GM23338 (cell line): Measurements from ENCODE around the gene PLA2G4F. TPM values are rescaled to one million over a fixed set of nuclear protein-coding genes. Genes with fewer than 3 reads are reported as not detected.

Experiments used
- ATAC-seq: fragments of 200-7000 bp; cut with Tn5 transposase; 3 replicates; pipeline ENCODE4 v1.9.1; 2020
- DNase-seq: peaks from one replicate; pipeline ENCODE4 v3.0.0-alpha.2; 2015; ENCODE audit warnings: low spot score
- H2AFZ ChIP-seq: fragments of 200-600 bp; sonication (generic); 2 replicates; pipeline ENCODE4 v1.8.0; 2016; ENCODE audit warnings: antibody characterized with exemption, mild to moderate bottlenecking, moderate library complexity
- H3F3A ChIP-seq: fragments of 200-600 bp; sonication (generic); replicated peaks from 2 replicates; pipeline ENCODE4 v1.8.0; 2017; ENCODE audit warnings: antibody characterized with exemption, mixed run types, low read depth
- H3K27ac ChIP-seq: fragments of 200-600 bp; sonication (generic); 2 replicates; pipeline ENCODE4 v1.6.1; 2016; ENCODE audit warnings: low read depth
- H3K27me3 ChIP-seq: fragments of 200-600 bp; sonication (generic); 2 replicates; pipeline ENCODE4 v1.8.0; 2016; ENCODE audit warnings: mild to moderate bottlenecking, mixed run types, moderate library complexity; ENCODE audit not compliant: insufficient read depth
- H3K36me3 ChIP-seq: fragments of 200-600 bp; sonication (generic); 2 replicates; pipeline ENCODE4 v1.8.0; 2016; ENCODE audit warnings: mild to moderate bottlenecking; ENCODE audit not compliant: insufficient read depth
- H3K4me1 ChIP-seq: fragments of 200-600 bp; sonication (generic); 2 replicates; pipeline ENCODE4 v1.8.0; 2016; ENCODE audit warnings: mild to moderate bottlenecking, moderate library complexity; ENCODE audit not compliant: insufficient read depth
- H3K4me2 ChIP-seq: fragments of 200-600 bp; sonication (generic); 2 replicates; pipeline ENCODE4 v1.7.1; 2017; ENCODE audit warnings: mixed run types
- H3K4me3 ChIP-seq: fragments of 200-600 bp; sonication (generic); 2 replicates; pipeline ENCODE4 v1.6.1; 2016; ENCODE audit warnings: mixed run types
- H3K79me2 ChIP-seq: fragments of 200-600 bp; sonication (generic); replicated peaks from 2 replicates; pipeline ENCODE4 v1.8.0; 2017; ENCODE audit warnings: mild to moderate bottlenecking; ENCODE audit not compliant: insufficient read depth
- H3K9me2 ChIP-seq: fragments of 200-600 bp; sonication (generic); 2 replicates; pipeline ENCODE4 v1.8.0; 2017; ENCODE audit not compliant: insufficient read depth
- H4K20me1 ChIP-seq: fragments of 200-600 bp; sonication (generic); replicated peaks from 2 replicates; pipeline ENCODE4 v1.8.0; 2017; ENCODE audit warnings: mild to moderate bottlenecking; ENCODE audit not compliant: insufficient read depth
- H3K27ac Mint-ChIP-seq: 2 replicates; pipeline ENCODE4 v1.8.0; 2020; ENCODE audit warnings: inconsistent platforms, mild to moderate bottlenecking, moderate library complexity, mixed read lengths
- H3K27me3 Mint-ChIP-seq: 3 replicates; pipeline ENCODE4 v1.8.0; 2022; ENCODE audit warnings: low read depth, mild to moderate bottlenecking, moderate library complexity, mixed read lengths, inconsistent platforms; ENCODE audit not compliant: insufficient read depth, poor library complexity
- H3K36me3 Mint-ChIP-seq: 3 replicates; pipeline ENCODE4 v1.8.0; 2021; ENCODE audit warnings: low read depth, mild to moderate bottlenecking, inconsistent platforms, moderate library complexity, mixed read lengths
- H3K4me1 Mint-ChIP-seq: 3 replicates; pipeline ENCODE4 v1.8.0; 2020; ENCODE audit warnings: mild to moderate bottlenecking, inconsistent platforms, mixed read lengths
- H3K4me3 Mint-ChIP-seq: 3 replicates; pipeline ENCODE4 v1.8.0; 2021; ENCODE audit warnings: moderate library complexity, mild to moderate bottlenecking, inconsistent platforms, mixed read lengths
- H3K9me3 Mint-ChIP-seq: 3 replicates; pipeline ENCODE4 v1.8.0; 2020; ENCODE audit warnings: moderate library complexity, mild to moderate bottlenecking, inconsistent platforms, mixed read lengths
- CREB1 ChIP-seq: fragments of 250-450 bp; sonication (Bioruptor Pico); IDR thresholded peaks from 2 replicates; pipeline ENCODE4 v1.5.0; 2020; ENCODE audit warnings: low read depth, mild to moderate bottlenecking, moderate library complexity
- ETS1 ChIP-seq: IDR thresholded peaks from 2 replicates; pipeline ENCODE4 v1.6.1; 2016; ENCODE audit warnings: antibody characterized with exemption
- EZH2 ChIP-seq: fragments of 200-600 bp; sonication (generic); IDR thresholded peaks from one replicate; pipeline ENCODE4 v1.8.0; 2017; ENCODE audit warnings: antibody characterized with exemption, mild to moderate bottlenecking, low read depth; ENCODE audit not compliant: unreplicated experiment
- EZH2phosphoT487 ChIP-seq: fragments of 200-600 bp; sonication (generic); IDR thresholded peaks from one replicate; pipeline ENCODE4 v1.8.1; 2018; ENCODE audit warnings: antibody characterized with exemption; ENCODE audit not compliant: unreplicated experiment
- JUNB ChIP-seq: IDR thresholded peaks from one replicate; pipeline ENCODE4 v1.6.1; 2016; ENCODE audit warnings: antibody characterized with exemption; ENCODE audit not compliant: unreplicated experiment
- NANOG ChIP-seq: IDR thresholded peaks from 2 replicates; pipeline ENCODE4 v1.6.1; 2016; ENCODE audit warnings: antibody characterized with exemption, borderline replicate concordance
- POLR2AphosphoS5 ChIP-seq: IDR thresholded peaks from 2 replicates; pipeline ENCODE4 v1.6.1; 2016; ENCODE audit warnings: antibody characterized with exemption, low read depth
- STAT1 ChIP-seq: IDR thresholded peaks from one replicate; pipeline ENCODE4 v1.6.1; 2016; ENCODE audit warnings: antibody characterized with exemption; ENCODE audit not compliant: unreplicated experiment
- ZNF114 ChIP-seq: fragments of 250-450 bp; sonication (Bioruptor Pico); IDR thresholded peaks from 2 replicates; pipeline ENCODE4 v1.5.0; 2020; ENCODE audit warnings: mild to moderate bottlenecking, moderate library complexity
- ZNF331 ChIP-seq: fragments of 250-450 bp; sonication (Bioruptor Pico); IDR thresholded peaks from 2 replicates; pipeline ENCODE4 v1.5.0; 2020; ENCODE audit warnings: low read depth, mild to moderate bottlenecking, moderate library complexity
- polyA plus RNA-seq: library from polyadenylated mRNA; unstranded; fragments of >200 nt; fragmentation: Nextera tagmentation; extraction: Ambion mirVana; gene quantifications from 2 replicates; pipeline ENCODE4 v1.2.1, GENCODE V29; 2016
- total RNA-seq: library from RNA; depleted of rRNA; stranded (reverse); fragments of >200 nt; shearing (Covaris generic); gene quantifications from 2 replicates; pipeline ENCODE4 v1.2.3, GENCODE V29; 2014
- TF ChIP-seq, protein P1 (sequence below): fragments of 250-450 bp; sonication (Bioruptor Pico); IDR thresholded peaks from 2 replicates; pipeline ENCODE4 v1.5.0; 2020; ENCODE audit warnings: mild to moderate bottlenecking, moderate library complexity
- TF ChIP-seq, protein P2 (sequence below), 2 experiments: fragments of 200-600 bp in 1 of 2; sonication (generic) in 1 of 2; conservative IDR thresholded peaks; 2 replicates each; pipeline versions ENCODE4 v1.5.1 to v1.6.1; 2016 to 2017; ENCODE audit warnings: antibody characterized with exemption in 2 of 2, low read depth in 2 of 2, mild to moderate bottlenecking in 2 of 2, moderate library complexity in 1 of 2

The PLA2G4F gene
- total and polyA plus RNA-seq, 2 experiments from 2014 or later, result not detected

DNA sequence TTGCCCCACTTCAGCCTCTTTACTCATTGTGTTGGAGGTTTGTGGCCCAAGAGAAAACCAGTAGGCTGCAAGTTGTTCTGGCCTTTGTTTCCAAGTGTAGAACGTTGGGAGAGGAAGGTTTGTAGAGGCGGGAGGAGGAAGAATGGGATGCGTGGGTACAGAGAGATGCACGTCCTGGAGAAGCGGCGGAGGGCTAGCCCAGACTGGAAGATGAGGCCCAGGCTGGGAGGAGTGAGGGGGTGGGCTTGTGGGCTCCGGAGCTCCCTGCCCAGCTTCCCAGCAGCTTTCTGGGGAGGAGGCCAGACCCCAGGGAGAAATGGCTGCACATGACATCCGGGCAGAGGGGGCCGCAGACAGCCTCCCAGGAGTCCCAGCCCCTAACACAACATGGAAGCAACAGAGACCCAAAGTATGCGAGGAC, 5.3 kb downstream of the PLA2G4F start (continued):
- TF ChIP-seq, protein P1, sequence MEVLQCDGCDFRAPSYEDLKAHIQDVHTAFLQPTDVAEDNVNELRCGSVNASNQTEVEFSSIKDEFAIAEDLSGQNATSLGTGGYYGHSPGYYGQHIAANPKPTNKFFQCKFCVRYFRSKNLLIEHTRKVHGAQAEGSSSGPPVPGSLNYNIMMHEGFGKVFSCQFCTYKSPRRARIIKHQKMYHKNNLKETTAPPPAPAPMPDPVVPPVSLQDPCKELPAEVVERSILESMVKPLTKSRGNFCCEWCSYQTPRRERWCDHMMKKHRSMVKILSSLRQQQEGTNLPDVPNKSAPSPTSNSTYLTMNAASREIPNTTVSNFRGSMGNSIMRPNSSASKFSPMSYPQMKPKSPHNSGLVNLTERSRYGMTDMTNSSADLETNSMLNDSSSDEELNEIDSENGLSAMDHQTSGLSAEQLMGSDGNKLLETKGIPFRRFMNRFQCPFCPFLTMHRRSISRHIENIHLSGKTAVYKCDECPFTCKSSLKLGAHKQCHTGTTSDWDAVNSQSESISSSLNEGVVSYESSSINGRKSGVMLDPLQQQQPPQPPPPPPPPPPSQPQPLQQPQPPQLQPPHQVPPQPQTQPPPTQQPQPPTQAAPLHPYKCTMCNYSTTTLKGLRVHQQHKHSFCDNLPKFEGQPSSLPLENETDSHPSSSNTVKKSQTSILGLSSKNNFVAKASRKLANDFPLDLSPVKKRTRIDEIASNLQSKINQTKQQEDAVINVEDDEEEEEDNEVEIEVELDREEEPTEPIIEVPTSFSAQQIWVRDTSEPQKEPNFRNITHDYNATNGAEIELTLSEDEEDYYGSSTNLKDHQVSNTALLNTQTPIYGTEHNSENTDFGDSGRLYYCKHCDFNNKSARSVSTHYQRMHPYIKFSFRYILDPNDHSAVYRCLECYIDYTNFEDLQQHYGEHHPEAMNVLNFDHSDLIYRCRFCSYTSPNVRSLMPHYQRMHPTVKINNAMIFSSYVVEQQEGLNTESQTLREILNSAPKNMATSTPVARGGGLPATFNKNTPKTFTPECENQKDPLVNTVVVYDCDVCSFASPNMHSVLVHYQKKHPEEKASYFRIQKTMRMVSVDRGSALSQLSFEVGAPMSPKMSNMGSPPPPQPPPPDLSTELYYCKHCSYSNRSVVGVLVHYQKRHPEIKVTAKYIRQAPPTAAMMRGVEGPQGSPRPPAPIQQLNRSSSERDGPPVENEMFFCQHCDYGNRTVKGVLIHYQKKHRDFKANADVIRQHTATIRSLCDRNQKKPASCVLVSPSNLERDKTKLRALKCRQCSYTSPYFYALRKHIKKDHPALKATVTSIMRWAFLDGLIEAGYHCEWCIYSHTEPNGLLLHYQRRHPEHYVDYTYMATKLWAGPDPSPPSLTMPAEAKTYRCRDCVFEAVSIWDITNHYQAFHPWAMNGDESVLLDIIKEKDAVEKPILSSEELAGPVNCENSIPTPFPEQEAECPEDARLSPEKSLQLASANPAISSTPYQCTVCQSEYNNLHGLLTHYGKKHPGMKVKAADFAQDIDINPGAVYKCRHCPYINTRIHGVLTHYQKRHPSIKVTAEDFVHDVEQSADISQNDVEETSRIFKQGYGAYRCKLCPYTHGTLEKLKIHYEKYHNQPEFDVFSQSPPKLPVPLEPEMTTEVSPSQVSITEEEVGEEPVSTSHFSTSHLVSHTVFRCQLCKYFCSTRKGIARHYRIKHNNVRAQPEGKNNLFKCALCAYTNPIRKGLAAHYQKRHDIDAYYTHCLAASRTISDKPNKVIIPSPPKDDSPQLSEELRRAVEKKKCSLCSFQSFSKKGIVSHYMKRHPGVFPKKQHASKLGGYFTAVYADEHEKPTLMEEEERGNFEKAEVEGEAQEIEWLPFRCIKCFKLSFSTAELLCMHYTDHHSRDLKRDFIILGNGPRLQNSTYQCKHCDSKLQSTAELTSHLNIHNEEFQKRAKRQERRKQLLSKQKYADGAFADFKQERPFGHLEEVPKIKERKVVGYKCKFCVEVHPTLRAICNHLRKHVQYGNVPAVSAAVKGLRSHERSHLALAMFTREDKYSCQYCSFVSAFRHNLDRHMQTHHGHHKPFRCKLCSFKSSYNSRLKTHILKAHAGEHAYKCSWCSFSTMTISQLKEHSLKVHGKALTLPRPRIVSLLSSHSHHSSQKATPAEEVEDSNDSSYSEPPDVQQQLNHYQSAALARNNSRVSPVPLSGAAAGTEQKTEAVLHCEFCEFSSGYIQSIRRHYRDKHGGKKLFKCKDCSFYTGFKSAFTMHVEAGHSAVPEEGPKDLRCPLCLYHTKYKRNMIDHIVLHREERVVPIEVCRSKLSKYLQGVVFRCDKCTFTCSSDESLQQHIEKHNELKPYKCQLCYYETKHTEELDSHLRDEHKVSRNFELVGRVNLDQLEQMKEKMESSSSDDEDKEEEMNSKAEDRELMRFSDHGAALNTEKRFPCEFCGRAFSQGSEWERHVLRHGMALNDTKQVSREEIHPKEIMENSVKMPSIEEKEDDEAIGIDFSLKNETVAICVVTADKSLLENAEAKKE (CRISPR knock-in tag), result no peak

- no peaks in the 10 kb centered on the region for H3K36me3 ChIP-seq
- no peaks in the 10 kb centered on the region for H3K9me3 Mint-ChIP-seq
- no peak for ATAC-seq
- TF ChIP-seq POLR2AphosphoS5 (no peak), NANOG (no peak), ZNF114 (no peak), STAT1 (no peak), EZH2phosphoT487 (no peak), JUNB (no peak), ZNF331 (CRISPR knock-in tag) (no peak), ETS1 (no peak), CREB1 (CRISPR knock-in tag) (no peak), EZH2 (no peak)
- TF ChIP-seq, protein P2, sequence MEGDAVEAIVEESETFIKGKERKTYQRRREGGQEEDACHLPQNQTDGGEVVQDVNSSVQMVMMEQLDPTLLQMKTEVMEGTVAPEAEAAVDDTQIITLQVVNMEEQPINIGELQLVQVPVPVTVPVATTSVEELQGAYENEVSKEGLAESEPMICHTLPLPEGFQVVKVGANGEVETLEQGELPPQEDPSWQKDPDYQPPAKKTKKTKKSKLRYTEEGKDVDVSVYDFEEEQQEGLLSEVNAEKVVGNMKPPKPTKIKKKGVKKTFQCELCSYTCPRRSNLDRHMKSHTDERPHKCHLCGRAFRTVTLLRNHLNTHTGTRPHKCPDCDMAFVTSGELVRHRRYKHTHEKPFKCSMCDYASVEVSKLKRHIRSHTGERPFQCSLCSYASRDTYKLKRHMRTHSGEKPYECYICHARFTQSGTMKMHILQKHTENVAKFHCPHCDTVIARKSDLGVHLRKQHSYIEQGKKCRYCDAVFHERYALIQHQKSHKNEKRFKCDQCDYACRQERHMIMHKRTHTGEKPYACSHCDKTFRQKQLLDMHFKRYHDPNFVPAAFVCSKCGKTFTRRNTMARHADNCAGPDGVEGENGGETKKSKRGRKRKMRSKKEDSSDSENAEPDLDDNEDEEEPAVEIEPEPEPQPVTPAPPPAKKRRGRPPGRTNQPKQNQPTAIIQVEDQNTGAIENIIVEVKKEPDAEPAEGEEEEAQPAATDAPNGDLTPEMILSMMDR (conservative IDR thresholded peaks at IDR 0.05; ENCODE audit: low read depth in 2 of 2), result no peak
Observed at GRCh38 chr15:42150219-42150970, 6.0 kb downstream of the PLA2G4F start.

More at GRCh38 chr15:42150219-42150970, 6.0 kb downstream of the PLA2G4F start:
- no peak overlapping the region for H3K4me2 ChIP-seq
- H3K4me1 ChIP-seq, result no peaks in the 10 kb centered on the region
- H3K4me3 ChIP-seq, result no peak overlapping the region
- Mint-ChIP-seq H3K27ac (no peak overlapping the region), H3K36me3 (no peaks in the 10 kb centered on the region; the same call in 2 of the 3 replicates), H3K27me3 (peaks cover 5% of the 10 kb centered on the region), H3K4me3 (no peak overlapping the region), H3K4me1 (no peaks in the 10 kb centered on the region)
- no peaks in the 10 kb centered on the region for H4K20me1 ChIP-seq
- H3K9me2 ChIP-seq, result no peaks in the 10 kb centered on the region
- H3K27me3 ChIP-seq, result no peaks in the 10 kb centered on the region
- peak overlapping the region; percentile 59 for H2AFZ ChIP-seq
- no peak for DNase-seq
- no peaks in the 10 kb centered on the region for H3K79me2 ChIP-seq
- no peak overlapping the region for H3K27ac ChIP-seq
- H3F3A ChIP-seq, result no peaks in the 10 kb centered on the region
